GM19099 (cell line): ENCODE measurements around the gene QRFP.

Experiments
- POLR2A ChIP-seq: IDR thresholded peaks from 3 replicates; pipeline ENCODE4 v1.6.1; 2011; ENCODE audit warnings: low read depth; ENCODE audit not compliant: insufficient read length; ENCODE audit errors: extremely low read depth

Gene QRFP

GRCh38 chr9:130884111-130884531 is 12.5 kb downstream of the QRFP start:
- no peak for TF ChIP-seq POLR2A

GRCh38 chr9:130883479-130883878 is 13.1 kb downstream of the QRFP start:
- no peak for TF ChIP-seq POLR2A

- no peak for TF ChIP-seq POLR2A
Measured at GRCh38 chr9:130882696-130883225, 13.9 kb downstream of the QRFP start.

GRCh38 chr9:130881516-130881915 is 15.1 kb downstream of the QRFP start:
- TF ChIP-seq POLR2A, result no peak

- no peak for TF ChIP-seq POLR2A
Measured at GRCh38 chr9:130880599-130881220, 15.9 kb downstream of the QRFP start.

- TF ChIP-seq POLR2A, result no peak
Measured at GRCh38 chr9:130879863-130880411, 16.7 kb downstream of the QRFP start.

GRCh38 chr9:130878295-130878694 is 18.3 kb downstream of the QRFP start:
- TF ChIP-seq POLR2A, result no peak

GRCh38 chr9:130877300-130877699 is 19.3 kb downstream of the QRFP start:
- TF ChIP-seq POLR2A, result no peak

- no peak for TF ChIP-seq POLR2A
Measured at GRCh38 chr9:130874783-130875182, 21.8 kb downstream of the QRFP start.

GRCh38 chr9:130873966-130874365 is 22.6 kb downstream of the QRFP start:
- TF ChIP-seq POLR2A, result no peak

- TF ChIP-seq POLR2A, result no peak
Measured at GRCh38 chr9:130872912-130873503, 23.6 kb downstream of the QRFP start.

- TF ChIP-seq POLR2A, result no peak
Measured at GRCh38 chr9:130872508-130872907, 24.1 kb downstream of the QRFP start.

- TF ChIP-seq POLR2A, result no peak
Measured at GRCh38 chr9:130872093-130872492, 24.5 kb downstream of the QRFP start.

- no peak for TF ChIP-seq POLR2A
Measured at GRCh38 chr9:130871395-130872062, 25.1 kb downstream of the QRFP start.

- TF ChIP-seq POLR2A, result no peak
Measured at GRCh38 chr9:130870491-130871381, 25.9 kb downstream of the QRFP start.
